GM20431 (cell line): ENCODE data around the gene BPIFB3.

Experiments
- in situ Hi-C: fragments of 300-500 bp; cut with MseI, MboI; formaldehyde crosslinking; loops from one replicate; pipeline ENCODE4 v1.15.0; 2020; ENCODE audit warnings: low sequenced_read_pairs; ENCODE audit not compliant: unreplicated experiment

The BPIFB3 gene

DNA sequence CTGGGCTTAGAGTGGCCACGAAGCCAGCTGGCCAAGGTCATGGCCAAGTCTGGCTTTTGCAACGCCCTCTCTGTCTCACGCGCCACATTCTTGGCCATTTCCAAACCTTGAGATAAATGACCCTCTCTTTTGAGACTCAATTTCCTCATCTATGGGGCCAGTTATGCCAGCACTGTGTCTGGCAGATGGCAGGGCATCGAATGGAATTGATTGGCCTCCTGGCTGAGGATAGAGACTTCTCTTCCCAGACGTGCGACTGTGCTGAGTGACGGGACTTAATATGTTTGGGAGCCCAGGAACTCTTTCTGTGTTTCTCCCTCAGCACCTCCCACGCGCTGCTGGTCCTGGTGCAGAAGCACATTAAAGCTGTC is 38.6 kb upstream of the BPIFB3 start:
- in situ Hi-C loops = no loop called here

DNA sequence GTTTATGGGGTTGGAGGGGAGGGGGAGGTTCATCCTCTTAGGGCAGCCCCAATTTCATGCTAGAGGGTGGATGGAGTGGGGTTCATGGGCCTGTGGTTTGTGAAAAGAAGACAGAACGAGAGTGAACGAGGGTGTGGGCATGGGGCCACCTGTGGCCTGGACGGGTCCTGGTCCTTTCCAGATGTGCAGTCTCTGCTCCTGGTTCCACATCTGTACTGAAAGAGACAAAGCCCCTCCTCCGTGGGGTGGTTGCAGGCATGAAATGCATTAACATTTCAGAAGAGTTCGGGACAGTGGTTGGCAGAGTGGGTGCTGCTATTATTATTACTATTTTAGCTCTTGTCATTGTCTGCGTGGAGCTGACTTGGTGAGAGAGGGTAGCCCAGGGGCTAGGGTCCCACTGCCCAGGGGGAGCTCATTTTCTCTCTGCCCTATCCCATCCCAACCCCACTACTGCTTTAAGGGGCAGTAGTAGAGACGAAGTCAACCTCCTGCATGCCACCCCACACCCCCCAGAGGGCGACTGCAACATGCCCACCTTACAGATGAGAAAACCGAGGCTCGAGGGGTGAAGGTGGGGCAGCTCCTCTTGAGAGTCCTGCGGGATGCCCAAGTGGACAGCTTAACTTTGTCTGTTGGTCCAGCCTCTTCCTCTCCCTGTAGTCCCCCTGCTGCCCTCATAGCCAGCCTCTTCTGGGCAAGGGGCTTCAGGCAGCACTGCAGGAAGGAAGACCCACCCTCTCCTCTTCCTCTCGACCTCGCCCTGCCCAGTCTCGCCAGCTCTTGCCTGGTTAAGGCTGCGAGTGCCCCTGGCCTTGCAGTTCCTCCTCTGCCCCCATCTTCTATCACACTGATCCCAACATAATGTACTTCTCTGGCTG is 37.8 kb upstream of the BPIFB3 start:
- in situ Hi-C loops = no loop called here

DNA sequence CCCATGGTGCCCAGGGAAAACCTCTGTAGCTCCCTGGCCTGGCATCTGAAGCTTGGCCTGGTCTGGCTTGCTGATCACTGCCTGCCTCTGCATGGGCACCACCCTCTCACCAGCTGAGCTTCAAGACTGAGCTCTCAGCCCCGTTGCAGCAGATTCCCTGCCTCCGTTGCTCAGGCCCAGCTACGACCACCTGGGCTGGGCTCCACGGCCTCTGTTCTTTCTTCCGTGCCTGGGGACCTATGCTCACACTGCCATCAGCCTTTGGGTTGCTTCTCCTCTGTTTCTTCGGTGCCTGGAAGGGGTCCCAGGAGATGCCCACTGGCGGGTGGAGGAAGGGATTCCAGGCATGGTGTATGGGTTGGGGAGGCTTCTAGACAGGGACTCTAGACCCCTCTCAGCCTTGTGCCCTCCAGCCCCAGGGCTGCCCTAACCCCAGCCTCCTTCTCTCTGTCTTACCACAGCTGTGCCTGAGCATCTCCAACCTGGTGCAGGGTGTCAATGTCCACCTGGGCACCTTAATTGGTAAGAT is 37.1 kb upstream of the BPIFB3 start:
- in situ Hi-C loops = no loop called here

DNA sequence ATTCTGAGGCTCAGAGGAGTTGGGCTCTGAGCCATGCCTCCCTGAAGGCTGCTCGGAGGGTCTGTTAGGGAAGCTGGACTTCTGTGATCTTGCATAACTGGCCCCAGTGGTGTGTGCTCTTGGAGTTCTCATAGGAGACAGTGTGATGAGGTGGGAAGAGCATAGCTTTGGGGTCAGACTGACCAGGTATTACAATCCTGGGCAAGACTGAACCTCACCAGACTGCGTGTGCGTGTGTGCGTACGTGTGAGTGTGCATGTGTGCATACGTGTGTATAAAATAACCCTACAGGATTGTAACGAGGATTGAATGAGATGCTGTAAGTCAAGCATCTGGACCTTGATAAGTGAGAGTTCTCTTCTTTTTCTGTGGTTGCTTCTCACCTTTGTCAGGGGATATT is 36.2 kb upstream of the BPIFB3 start:
- in situ Hi-C loops = no loop called here

DNA sequence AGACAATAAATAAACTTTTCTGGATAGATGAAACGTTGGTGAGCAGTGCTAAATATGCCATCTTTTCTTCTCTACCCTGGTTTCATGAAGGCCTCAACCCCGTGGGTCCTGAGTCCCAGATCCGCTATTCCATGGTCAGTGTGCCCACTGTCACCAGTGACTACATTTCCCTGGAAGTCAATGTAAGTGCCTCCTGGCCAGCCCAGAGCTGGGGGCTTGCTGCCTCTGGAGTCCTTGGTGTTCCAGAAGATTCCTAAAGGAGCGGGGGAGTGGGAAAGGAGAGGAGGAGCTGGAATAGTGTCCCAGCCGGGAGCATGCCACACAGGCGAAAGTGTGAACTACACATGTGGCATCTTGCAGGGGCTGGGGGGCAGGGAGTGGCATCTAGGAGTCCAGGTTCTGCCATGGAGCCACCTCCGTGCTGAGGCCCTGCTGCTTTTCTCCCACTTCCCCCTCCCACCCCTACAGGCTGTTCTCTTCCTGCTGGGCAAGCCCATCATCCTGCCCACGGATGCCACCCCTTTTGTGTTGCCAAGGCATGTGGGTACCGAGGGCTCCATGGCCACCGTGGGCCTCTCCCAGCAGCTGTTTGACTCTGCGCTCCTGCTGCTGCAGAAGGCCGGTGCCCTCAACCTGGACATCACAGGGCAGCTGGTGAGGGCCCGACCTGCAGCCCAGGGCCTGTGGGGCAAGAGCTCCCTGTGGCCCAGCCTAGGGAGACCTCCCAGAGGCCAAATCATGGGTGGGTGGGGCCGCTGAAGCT is 35.4 kb upstream of the BPIFB3 start:
- in situ Hi-C loops = no loop called here

DNA sequence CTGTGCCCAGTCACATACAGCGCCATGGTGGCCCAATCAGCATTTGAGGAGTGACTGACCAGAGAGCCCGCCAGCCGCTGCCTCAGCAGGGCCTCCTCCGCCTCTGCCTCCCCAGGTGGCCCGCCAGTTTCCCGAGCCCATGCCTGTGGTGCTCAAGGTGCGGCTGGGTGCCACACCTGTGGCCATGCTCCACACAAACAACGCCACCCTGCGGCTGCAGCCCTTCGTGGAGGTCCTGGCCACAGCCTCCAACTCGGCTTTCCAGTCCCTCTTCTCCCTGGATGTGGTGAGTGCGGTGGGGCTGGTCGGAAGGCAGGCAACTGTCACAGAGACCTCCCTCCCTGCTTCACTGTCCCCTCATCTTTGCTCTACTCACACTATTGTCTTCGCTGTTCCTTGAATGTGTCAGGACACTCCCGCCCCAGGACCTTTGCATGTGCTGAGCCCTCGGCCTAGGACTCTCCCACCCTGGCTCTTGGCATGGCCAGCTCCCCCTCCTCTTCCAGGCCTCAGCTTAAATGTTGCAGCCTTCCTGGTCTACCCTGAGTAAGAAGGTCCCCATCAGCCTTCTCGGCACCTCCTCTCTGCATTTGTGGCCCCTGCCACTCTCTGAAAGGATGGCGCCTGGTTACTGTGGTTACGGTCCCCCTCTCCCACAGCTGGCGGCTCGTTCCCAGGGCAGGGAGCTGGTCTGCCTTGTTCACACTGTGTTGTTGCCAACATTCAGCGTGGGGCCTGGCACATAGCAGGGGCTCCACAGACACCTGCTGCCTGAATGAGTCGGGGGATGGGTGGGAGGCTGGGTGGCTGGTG is 34.0 kb upstream of the BPIFB3 start:
- in situ Hi-C loops = no loop called here

DNA sequence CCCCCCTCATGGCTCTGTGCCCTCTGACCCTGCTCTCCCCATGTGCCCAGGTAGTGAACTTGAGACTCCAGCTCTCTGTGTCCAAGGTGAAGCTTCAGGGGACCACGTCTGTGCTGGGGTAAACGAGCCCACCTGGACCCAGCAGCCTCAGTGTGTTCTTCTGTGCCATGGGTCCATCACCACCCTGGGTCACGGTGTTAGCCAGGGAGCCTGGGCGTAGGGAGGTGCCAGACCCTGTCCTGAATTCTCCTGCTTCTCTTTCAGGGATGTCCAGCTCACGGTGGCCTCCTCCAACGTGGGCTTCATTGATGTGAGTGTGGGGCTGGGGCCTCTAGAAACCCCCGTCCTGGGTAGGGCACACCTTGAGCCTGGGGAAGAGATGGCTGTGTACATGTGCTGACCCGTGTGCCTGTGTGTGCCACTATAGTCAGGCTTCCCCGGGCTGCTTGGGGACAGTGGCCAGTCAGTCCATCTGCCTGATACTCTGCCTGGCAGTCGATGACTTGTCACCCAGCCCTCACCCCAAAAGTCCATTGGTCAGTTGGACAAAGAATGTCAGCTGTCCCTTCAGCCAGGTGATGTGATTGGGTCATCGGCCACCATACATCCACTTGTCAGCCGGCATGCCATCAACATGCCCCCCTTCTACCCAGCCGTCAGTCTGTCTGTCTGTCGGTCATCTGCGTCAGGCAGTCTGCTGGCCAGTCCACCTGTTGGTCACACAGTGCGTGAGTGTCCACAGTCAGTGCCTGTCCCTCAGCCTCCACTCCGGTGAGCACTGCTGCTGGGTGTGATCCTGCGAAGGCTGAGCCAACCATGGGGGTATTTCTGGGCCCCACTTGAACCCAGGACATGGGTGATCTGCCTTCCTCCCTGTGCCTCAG is 33.2 kb upstream of the BPIFB3 start:
- in situ Hi-C loops = no loop called here

DNA sequence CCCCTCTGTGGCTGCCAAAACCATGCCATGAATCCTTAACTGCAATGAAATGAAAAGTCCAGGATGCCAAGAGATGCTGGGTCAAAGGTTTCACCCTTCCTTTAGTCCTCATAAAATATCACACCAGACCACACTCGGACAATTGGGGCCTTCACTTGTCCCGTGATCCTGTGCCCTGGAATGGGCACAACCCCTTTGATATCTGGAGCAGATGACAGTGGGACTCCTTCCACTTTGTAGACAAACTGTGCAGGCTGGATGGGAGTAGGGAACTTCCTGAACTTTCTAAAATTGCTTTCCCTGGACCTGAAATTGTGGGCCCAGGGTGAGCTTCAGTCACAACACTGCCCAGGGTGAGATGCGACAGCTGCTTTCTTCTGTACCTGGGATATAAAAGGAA is 31.8 kb upstream of the BPIFB3 start:
- in situ Hi-C loops = no loop called here

DNA sequence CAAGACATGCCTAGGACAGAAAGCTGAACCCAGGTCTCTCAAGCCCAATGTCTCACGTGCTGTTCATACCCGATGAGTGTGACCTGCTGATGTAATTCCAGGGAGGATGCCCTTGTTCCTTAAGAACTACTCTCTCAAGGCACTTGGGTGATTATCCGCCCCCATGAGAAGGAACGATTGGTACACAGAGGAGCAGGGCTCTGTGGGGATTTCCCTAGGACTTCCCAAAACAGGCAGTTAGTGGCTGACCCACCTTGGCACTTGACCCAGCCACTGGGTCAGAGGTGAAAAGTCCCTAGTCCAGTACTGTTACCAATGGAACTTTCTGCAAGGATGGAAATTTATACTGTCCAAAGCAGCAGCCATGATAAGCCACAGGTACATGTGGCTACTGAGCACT is 31.4 kb upstream of the BPIFB3 start:
- in situ Hi-C loops = no loop called here

DNA sequence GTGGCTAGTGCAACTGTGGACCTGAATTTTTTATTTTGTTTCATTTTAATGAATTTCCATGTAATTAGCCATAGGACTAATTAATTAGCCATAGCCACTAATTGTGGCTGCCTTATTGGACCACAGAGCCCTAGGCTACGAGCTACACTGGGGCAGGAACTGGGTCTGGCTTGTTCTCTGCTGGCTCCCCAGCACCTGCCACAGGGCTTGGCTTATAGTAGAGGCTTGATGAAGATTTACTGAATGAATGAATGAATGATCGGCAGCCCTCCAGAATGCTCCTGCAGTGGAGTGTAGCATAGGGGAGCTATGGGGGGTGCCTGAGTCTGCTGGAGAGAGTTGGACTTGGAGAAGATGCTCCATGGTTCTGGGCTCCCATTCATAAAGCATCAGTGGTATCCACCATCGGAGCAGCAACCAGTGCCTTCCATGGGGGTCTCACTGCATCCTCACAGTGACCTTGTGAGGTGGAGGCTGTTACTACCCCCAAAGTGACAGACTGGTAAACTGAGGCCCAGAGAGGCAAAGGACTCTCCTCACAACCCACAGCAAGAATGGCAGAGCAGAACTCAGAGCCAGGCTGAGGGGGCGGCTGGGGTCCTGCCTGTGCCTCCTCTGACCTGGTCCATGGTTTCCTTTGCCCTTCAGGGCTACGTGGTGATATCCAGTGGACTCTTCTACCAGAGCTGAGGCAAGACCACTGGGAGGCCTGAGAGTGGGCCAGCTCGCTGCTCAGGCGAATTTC is 30.8 kb upstream of the BPIFB3 start:
- in situ Hi-C loops = no loop called here

DNA sequence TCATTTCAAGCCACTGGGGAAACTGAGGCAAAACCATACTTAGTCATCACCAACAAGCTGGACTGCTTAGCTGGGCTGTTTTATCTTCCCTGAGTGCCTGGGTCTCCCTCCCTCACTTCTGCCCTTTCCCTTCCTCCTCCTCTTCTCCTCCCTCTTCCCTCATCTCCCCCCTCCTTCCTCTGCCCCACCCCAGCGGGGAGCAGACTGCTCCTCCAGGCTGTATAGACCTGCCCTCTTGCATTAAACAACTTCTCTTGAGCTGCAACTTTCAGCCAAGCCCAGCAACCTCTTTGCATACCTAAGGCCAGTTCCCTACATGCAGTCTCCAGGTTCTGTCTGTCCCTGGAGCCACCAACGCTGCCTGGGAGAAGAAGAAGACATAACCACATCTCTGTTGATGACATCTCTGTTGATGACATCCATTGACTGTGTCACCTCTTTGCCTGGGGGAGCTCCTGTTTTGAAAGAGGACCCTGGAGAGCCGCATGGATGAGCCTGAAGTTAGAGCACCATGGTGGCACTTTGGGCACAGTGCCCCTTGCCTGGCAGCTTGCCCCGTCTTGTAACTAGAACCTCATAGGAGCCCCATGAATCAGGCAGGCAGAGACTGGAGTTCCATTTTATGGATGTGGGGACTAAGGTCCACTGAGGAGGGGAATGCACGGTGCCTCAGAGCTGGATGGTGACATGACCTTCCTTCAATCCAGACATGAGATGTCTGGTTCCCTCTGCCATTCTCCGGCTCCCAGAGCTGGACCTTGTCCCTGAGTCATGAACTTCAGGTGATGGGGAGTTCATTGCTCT is 30.1 kb upstream of the BPIFB3 start:
- in situ Hi-C loops = no loop called here

DNA sequence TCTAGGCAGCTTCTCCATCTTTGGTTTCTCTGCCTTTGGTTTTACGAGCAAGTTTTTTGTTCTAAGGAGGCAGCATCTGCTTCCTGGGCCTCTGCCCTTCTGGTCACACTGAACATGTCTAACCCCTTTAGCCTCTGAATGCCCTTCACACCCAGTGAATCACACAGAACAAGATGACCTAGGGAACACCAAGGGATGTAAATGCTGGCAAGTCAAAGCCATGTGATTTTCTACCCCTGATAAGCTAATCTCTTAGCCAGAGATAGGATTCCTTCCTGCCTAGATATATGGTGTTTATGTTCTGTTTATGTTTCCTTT is 29.5 kb upstream of the BPIFB3 start:
- in situ Hi-C loops = no loop called here

DNA sequence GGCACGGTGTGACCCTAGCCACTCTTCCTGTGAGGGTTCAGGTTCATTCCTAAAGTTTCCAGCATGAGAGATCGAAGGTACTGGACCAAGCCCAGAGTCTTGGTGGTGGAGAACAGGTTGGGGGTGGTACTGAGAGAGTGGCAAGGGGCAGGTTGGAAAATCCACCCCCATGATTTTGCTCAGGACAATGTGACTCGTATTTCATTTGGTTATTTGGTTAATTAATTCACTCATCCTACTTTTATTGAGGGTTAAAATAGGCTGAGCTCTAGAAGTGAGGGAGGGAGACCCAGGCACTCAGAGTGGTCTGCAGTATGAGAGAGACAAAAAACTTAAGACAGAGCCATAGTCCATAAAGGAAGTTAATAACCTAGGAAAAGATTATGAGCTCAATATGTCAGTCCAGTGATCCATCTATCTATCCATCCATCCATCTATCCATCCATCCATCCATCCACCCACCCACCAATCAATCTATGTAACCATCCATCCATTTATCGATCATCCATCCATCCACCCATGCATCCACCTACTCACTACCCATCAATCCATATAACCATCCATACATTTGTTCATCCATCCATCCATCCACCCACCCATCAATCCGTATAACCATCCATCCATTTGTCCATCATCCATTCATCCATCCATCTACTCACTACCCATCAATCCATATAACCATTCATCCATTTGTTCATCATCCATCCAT is 28.9 kb upstream of the BPIFB3 start:
- in situ Hi-C loops = no loop called here

DNA sequence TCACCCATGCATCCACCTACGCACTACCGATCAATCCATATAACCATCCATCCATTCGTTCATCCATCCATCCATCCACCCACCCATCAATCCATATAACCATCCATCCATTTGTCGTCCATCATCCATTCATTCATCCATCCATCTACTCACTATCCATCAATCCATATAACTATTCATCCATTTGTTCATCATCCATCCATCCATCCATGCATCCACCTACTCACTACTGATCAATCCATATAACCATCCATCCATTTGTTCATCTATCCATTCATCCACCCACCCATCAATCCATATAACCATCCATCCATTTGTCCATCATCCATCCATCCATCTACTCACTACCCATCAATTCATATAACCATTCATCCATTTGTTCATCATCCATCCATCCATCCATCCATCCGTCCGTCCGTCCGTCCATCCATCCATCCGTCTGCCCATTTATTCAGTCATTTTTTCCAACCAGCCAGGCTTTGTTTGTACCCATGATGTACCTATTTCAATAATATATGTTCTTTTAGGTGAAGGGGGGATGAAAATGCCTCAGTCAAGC is 28.3 kb upstream of the BPIFB3 start:
- in situ Hi-C loops = no loop called here

DNA sequence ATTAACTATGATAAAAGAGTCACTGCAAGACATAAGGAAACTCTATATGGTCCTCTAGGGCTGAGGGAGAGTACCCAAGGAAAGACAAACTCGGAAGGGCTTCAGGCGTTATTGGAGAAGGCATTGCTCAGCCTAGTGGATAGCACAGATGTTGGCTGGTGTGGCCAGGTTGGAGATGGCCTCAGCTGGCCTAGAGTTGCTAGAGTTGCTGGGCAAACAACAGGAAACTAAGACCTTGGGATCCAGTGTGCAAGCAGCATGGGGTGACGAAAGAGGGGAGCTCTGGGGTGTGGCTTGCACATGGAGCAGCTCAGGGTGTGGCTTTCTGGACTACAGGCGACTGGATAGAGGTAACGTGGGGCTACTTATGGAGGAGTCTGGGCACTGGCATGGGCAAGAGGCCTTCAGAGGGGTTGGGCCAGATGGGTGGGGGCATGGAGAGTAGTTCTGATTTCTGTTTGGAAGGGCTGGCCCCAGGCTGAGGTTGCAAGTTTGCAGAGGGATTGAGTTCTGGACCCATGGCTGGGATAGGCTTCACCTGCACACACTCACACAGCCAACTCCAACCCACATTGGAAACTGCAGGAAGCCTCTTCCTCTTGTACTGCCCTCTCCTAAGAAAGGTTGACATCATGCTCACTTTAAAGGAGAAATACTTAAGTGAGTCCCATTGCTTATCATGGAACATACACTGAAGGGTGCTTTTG is 27.5 kb upstream of the BPIFB3 start:
- in situ Hi-C loops = no loop called here

DNA sequence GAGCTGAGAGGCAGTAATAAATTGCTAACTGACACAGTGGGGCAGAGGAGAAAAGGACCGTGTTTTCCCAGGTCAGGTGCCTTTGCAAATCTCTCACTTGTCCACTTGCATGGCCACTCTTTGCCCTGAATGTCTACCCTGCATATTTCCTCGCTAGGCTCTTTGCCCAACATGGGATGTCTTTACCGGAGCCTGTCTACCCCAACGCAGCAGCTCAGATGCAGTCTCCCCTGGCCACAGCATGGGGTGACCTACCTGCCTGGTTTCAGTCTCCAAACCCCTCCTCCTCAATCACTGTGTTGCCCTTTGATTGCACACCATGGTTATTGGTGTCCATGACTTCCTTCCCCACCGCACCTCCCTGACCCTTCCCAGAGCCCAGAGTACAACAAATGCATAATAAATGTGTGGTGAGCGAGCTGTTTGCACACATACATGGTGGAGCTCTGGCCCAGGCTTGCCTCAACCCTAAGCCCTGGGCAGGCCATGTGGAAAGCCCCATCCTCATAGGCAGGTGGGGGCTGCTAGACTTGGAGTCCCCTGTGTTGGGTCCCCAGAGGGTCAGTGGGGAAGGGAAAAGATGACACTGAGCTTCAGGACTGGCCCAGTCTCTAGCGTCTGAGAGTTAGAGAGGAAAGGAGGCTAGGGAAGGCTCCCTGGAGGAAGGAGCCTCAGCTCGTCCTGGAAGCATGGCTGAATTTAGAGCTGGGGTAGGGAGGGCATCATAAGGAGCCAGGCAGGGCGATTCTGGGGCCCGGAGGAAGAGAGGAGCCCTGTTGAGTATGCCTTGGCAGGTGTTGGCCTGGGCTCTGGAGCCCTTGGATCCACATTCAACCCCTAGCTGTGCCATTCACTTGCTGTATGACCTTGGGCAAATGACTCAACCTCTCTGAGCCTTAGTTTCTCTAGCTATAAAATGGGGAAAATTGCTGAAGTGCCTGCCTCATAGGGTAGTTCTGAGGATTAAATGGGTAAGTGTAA is 26.6 kb upstream of the BPIFB3 start:
- in situ Hi-C loops = no loop called here
